ENCODE results near the gene MOB3C.

DNA sequence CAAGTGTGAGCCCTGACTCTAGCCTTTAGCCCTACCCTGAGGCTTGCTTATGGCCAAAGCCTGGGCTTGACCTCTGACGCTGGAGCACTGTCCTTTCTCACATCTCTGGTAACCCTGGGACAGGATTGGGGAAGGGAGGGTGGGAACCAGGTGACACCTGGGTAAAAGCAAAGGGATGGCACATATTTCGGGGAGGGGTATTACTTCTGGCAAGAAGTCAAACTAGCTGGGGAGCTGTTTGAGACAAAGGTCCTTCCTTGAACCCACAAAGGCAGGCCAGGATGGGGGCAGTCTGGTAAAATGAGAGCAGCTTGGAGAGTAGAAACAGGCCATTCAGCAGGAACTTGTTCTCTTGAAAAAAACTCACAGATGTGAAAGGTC, 2.0 kb downstream of the MOB3C start:
- TF ChIP-seq, protein P1, sequence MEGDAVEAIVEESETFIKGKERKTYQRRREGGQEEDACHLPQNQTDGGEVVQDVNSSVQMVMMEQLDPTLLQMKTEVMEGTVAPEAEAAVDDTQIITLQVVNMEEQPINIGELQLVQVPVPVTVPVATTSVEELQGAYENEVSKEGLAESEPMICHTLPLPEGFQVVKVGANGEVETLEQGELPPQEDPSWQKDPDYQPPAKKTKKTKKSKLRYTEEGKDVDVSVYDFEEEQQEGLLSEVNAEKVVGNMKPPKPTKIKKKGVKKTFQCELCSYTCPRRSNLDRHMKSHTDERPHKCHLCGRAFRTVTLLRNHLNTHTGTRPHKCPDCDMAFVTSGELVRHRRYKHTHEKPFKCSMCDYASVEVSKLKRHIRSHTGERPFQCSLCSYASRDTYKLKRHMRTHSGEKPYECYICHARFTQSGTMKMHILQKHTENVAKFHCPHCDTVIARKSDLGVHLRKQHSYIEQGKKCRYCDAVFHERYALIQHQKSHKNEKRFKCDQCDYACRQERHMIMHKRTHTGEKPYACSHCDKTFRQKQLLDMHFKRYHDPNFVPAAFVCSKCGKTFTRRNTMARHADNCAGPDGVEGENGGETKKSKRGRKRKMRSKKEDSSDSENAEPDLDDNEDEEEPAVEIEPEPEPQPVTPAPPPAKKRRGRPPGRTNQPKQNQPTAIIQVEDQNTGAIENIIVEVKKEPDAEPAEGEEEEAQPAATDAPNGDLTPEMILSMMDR (conservative IDR thresholded peaks at IDR 0.05; ENCODE audit: low read length) = no peak
- no peak for TF ChIP-seq EZH2phosphoT487 (IDR thresholded peaks at IDR 0.05; ENCODE audit: borderline replicate concordance, low read depth, low read length)

All from OCI-LY7 (cell line).